Neuronal stem cell (in vitro differentiated cells): Measurements from ENCODE around the gene RAB40C.
A peak's percentile ranks its signal among the peaks of the same experiment; 100 is the strongest.

Source experiments
- DNase-seq: peaks from one replicate; pipeline ENCODE4 v3.0.0-alpha.2; 2013; ENCODE audit warnings: low spot score
- H2AFZ ChIP-seq: one replicate; pipeline ENCODE4 v1.6.1; 2013; ENCODE audit warnings: mild to moderate bottlenecking, low read length, inconsistent platforms
- H2AK5ac ChIP-seq: 2 replicates; pipeline ENCODE4 v1.6.1; 2013; ENCODE audit warnings: low read depth, mild to moderate bottlenecking, inconsistent platforms, low read length, moderate library complexity, mixed read lengths
- H2BK120ac ChIP-seq: 2 replicates; pipeline ENCODE4 v1.6.1; 2013; ENCODE audit warnings: low read depth, mild to moderate bottlenecking, inconsistent platforms, low read length, moderate library complexity, mixed read lengths
- H2BK12ac ChIP-seq: one replicate; pipeline ENCODE4 v1.6.1; 2013; ENCODE audit warnings: low read length, inconsistent platforms
- H2BK15ac ChIP-seq: 2 replicates; pipeline ENCODE4 v1.6.1; 2013; ENCODE audit warnings: mild to moderate bottlenecking, low read length, inconsistent platforms, mixed read lengths
- H2BK5ac ChIP-seq: one replicate; pipeline ENCODE4 v1.6.1; 2013; ENCODE audit warnings: inconsistent platforms, mild to moderate bottlenecking, low read length, moderate library complexity
- H3K14ac ChIP-seq: one replicate; pipeline ENCODE4 v1.6.1; 2013; ENCODE audit warnings: low read length, inconsistent platforms
- H3K18ac ChIP-seq: 2 replicates; pipeline ENCODE4 v1.6.1; 2013; ENCODE audit warnings: low read length, inconsistent platforms
- H3K23ac ChIP-seq: 2 replicates; pipeline ENCODE4 v1.6.1; 2013; ENCODE audit warnings: low read depth, mild to moderate bottlenecking, mixed read lengths, low read length, inconsistent platforms; ENCODE audit not compliant: poor library complexity
- H3K27ac ChIP-seq: replicated peaks from 3 replicates; pipeline ENCODE4 v1.5.1; 2013; ENCODE audit warnings: low read length, inconsistent platforms
- H3K27me3 ChIP-seq, 3 experiments: 2 replicates each; pipeline ENCODE4 v1.6.1; 2013; ENCODE audit warnings: low read length in 3 of 3, mild to moderate bottlenecking in 2 of 3, inconsistent platforms in 1 of 3, low read depth in 1 of 3, mixed read lengths in 1 of 3, moderate library complexity in 1 of 3; ENCODE audit not compliant: control insufficient read depth in 3 of 3, insufficient read depth in 3 of 3
- H3K36me3 ChIP-seq, 2 donors: replicated peaks in 1 of 2; 2 replicates each; pipeline ENCODE4 v1.6.1; 2013; ENCODE audit warnings: low read length in 2 of 2; ENCODE audit not compliant: control insufficient read depth in 2 of 2, insufficient read depth in 2 of 2
- H3K4ac ChIP-seq: 2 replicates; pipeline ENCODE4 v1.6.1; 2013; ENCODE audit warnings: inconsistent platforms, mild to moderate bottlenecking, low read length, moderate library complexity
- H3K4me1 ChIP-seq, 2 donors: 1 replicate in 1 of 2; 2 replicates in 1 of 2; pipeline ENCODE4 v1.6.1; 2013; ENCODE audit warnings: low read length in 2 of 2, low read depth in 1 of 2; ENCODE audit not compliant: control insufficient read depth in 2 of 2, insufficient read depth in 1 of 2
- H3K4me2 ChIP-seq: one replicate; pipeline ENCODE4 v1.6.1; 2013; ENCODE audit warnings: mild to moderate bottlenecking, low read length, inconsistent platforms; ENCODE audit not compliant: insufficient read depth, poor library complexity, severe bottlenecking
- H3K4me3 ChIP-seq, 2 donors: 2 replicates each; pipeline ENCODE4 v1.5.1; 2013; ENCODE audit warnings: low read length in 2 of 2, mild to moderate bottlenecking in 2 of 2, inconsistent platforms in 1 of 2, moderate library complexity in 1 of 2
- H3K79me1 ChIP-seq: one replicate; pipeline ENCODE4 v1.6.1; 2013; ENCODE audit warnings: low read depth, mild to moderate bottlenecking, inconsistent platforms, low read length, moderate library complexity
- H3K9ac ChIP-seq: one replicate; pipeline ENCODE4 v1.6.1; 2013; ENCODE audit warnings: mild to moderate bottlenecking, low read depth, low read length, inconsistent platforms; ENCODE audit not compliant: poor library complexity
- H3K9me3 ChIP-seq, 2 donors: replicated peaks in 1 of 2; 2 replicates each; pipeline versions ENCODE3 to v1.6.1; 2013; ENCODE audit warnings: low read length in 2 of 2, mild to moderate bottlenecking in 2 of 2, inconsistent platforms in 1 of 2, low read depth in 1 of 2, mixed read lengths in 1 of 2, moderate library complexity in 1 of 2; ENCODE audit not compliant: control insufficient read depth in 2 of 2, insufficient read depth in 1 of 2
- H4K8ac ChIP-seq: one replicate; pipeline ENCODE4 v1.6.1; 2013; ENCODE audit warnings: low read depth, mild to moderate bottlenecking, inconsistent platforms, low read length, moderate library complexity
- H4K91ac ChIP-seq: one replicate; pipeline ENCODE4 v1.6.1; 2013; ENCODE audit warnings: low read length, low read depth, mild to moderate bottlenecking, inconsistent platforms; ENCODE audit not compliant: poor library complexity
- WGBS, 2 donors: extraction: QIAGEN DNeasy Blood & Tissue Kit; methylation state at CpG; one replicate each; pipeline ENCODE4 v1.1.7; 2013; ENCODE audit warnings: missing lambda C conversion rate in 2 of 2, mixed read lengths in 1 of 2; ENCODE audit not compliant: insufficient read length in 2 of 2, insufficient replicate concordance in 1 of 2; ENCODE audit errors: extremely low coverage in 2 of 2; 5-methylcytosine and 5-hydroxymethylcytosine counted together

RAB40C gene

DNA sequence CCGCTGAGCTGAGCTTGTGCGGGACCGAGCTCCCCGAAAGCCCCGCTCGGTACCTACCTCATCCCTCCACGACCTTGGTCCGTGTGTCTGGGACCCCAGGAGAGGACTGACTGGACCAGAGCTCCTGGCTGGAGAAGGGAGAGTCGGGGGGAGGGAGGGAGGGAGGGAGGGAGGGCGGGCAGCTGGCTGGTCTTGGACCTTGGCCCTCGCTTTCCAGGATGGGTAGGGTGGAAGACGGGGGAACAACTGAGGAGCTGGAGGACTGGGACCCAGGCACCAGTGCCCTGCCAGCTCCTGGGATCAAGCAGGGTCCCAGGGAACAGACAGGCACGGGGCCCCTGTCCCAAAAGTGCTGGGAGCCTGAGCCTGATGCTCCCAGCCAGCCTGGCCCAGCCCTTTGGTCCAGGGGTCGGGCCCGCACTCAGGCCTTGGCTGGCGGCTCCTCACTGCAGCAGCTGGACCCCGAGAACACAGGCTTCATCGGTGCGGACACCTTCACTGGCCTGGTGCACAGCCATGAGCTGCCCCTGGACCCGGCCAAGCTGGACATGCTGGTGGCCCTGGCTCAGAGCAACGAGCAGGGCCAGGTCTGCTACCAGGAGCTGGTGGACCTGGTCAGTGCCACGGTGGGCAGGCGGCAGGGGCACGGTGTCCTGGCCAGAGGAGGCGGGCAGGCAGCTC is 86.2 kb downstream of the RAB40C start:
- Histone ChIP-seq H2BK5ac (no peak overlapping the region), H3K9me3 (no peaks in the 10 kb centered on the region), H3K36me3 (peaks cover 20 to 36% of the 10 kb centered on the region in 2 donors), H2BK120ac (no peak overlapping the region), H3K4me1 (peaks cover 0 to 13% of the 10 kb centered on the region in 2 donors), H3K4me3 (peak overlapping the region in 1 of 2 donors; percentile 69), H3K79me1 (peaks cover 13% of the 10 kb centered on the region), H3K27me3 (peaks cover 0 to 14% (median 0%) of the 10 kb centered on the region in 3 experiments), H4K8ac (no peak overlapping the region), H3K9ac (peak overlapping the region; percentile 53), H3K4ac (no peak overlapping the region), H4K91ac (no peak overlapping the region), H2AFZ (no peak overlapping the region), H3K14ac (peak overlapping the region; percentile 39), H2BK12ac (no peak overlapping the region), H3K18ac (peak overlapping the region; percentile 89), H2AK5ac (peak overlapping the region; percentile 82), H3K27ac (no peak overlapping the region), H3K23ac (peak overlapping the region; percentile 97), H2BK15ac (peak overlapping the region; percentile 3), H3K4me2 (peak overlapping the region; percentile 71)
- WGBS, 2 donors = no CpG with 5 or more reads among the region's 25 CpGs
- no peak for DNase-seq

DNA sequence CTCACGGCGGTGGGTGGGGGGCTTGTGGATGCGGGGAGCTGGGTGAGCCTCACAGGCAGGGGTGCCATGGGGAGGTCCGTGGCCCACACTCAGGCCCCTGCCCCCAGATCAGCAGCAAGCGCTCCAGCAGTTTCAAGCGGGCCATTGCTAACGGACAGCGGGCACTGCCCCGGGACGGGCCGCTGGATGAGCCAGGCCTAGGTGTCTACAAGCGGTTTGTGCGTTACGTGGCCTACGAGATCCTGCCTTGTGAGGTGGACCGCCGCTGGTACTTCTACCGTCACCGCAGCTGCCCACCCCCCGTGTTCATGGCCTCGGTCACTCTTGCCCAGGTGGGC is 86.7 kb downstream of the RAB40C start:
- H3K4me1 ChIP-seq = peaks cover 3 to 18% of the 10 kb centered on the region in 2 donors
- no peak overlapping the region for H2BK120ac ChIP-seq
- DNase-seq = no peak
- no peak overlapping the region for H3K4ac ChIP-seq
- H3K9me3 ChIP-seq = no peaks in the 10 kb centered on the region
- peaks cover 17% of the 10 kb centered on the region for H3K79me1 ChIP-seq
- peak overlapping the region; percentile 3 for H2BK15ac ChIP-seq
- no peak overlapping the region for H4K91ac ChIP-seq
- H3K4me2 ChIP-seq = no peak overlapping the region
- no peak overlapping the region for H3K27ac ChIP-seq
- no peak overlapping the region for H2AFZ ChIP-seq
- peak overlapping the region; percentile 0 for H3K18ac ChIP-seq
- H2BK5ac ChIP-seq = no peak overlapping the region
- no peak overlapping the region for H2BK12ac ChIP-seq
- peak overlapping the region; percentile 85 for H3K23ac ChIP-seq
- peak overlapping the region in 1 of 2 donors; percentile 64 for H3K4me3 ChIP-seq
- peak overlapping the region; percentile 82 for H2AK5ac ChIP-seq
- peak overlapping the region; percentile 53 for H3K9ac ChIP-seq
- no CpG with 5 or more reads among the region's 21 CpGs for WGBS, 2 donors
- peaks cover 20 to 36% of the 10 kb centered on the region in 2 donors for H3K36me3 ChIP-seq
- peak overlapping the region; percentile 39 for H3K14ac ChIP-seq
- H4K8ac ChIP-seq = no peak overlapping the region
- peaks cover 0 to 14% (median 0%) of the 10 kb centered on the region in 3 experiments for H3K27me3 ChIP-seq

DNA sequence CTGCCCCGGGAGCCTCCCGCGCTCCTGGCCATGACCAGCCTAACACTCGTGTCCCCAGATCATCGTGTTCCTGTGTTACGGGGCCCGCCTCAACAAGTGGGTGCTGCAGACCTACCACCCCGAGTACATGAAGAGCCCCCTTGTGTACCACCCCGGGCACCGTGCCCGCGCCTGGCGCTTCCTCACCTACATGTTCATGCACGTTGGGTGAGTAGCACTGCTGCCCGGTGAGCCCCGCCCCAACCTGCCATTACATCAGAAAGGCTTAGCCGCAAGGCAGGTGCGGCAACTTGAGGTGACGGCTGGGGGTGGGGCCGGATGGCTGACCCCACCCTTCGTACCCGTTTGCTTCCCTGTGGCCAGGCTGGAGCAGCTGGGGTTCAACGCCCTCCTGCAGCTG is 87.0 kb downstream of the RAB40C start:
- Histone ChIP-seq H3K27ac (no peak overlapping the region), H3K4me3 (no peak overlapping the region), H3K9ac (no peak overlapping the region), H2AFZ (no peak overlapping the region), H3K14ac (peak overlapping the region; percentile 56), H3K9me3 (peaks cover 0 to 2% of the 10 kb centered on the region in 2 donors), H3K36me3 (peaks cover 22 to 37% of the 10 kb centered on the region in 2 donors), H2AK5ac (peak overlapping the region; percentile 6), H2BK120ac (no peak overlapping the region), H4K8ac (peak overlapping the region; percentile 82), H3K4ac (no peak overlapping the region), H3K4me1 (peaks cover 6 to 21% of the 10 kb centered on the region in 2 donors), H3K27me3 (peaks cover 0 to 14% (median 0%) of the 10 kb centered on the region in 3 experiments), H3K18ac (peak overlapping the region; percentile 17), H3K4me2 (peak overlapping the region; percentile 2), H2BK12ac (peak overlapping the region; percentile 73), H4K91ac (peak overlapping the region; percentile 53), H3K23ac (peak overlapping the region; percentile 85), H3K79me1 (peaks cover 18% of the 10 kb centered on the region), H2BK5ac (peak overlapping the region; percentile 93), H2BK15ac (no peak overlapping the region)
- WGBS, 2 donors = no CpG with 5 or more reads among the region's 23 CpGs
- no peak for DNase-seq

DNA sequence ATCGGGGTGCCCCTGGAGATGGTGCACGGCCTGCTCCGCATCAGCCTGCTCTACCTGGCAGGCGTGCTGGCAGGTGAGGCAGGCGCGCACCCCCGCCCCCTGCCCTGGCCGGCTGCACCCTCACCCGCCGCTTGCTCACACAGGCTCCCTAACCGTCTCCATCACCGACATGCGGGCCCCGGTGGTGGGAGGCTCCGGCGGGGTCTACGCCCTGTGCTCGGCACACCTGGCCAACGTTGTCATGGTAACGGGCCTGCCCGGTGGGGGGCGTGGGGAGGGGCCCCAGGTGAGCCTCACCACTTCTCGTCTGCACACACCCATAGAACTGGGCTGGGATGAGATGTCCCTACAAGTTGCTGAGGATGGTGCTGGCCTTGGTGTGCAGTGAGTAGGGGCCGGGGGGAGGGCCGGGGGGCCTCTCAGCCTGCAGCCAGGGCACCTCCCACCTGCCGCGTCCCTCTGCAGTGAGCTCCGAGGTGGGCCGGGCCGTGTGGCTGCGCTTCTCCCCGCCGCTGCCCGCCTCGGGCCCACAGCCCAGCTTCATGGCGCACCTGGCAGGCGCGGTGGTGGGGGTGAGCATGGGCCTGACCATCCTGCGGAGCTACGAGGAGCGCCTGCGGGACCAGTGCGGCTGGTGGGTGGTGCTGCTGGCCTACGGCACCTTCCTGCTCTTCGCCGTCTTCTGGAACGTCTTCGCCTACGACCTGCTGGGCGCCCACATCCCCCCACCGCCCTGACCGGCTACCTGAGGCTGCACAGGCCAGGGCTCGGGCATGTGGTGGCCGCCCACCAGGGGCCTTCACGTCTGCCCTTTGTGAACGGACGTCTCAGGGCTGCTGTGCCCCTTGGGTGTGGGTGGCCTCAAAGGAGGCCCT is 87.7 kb downstream of the RAB40C start:
- Histone ChIP-seq H3K27me3 (peaks cover 0 to 14% (median 0%) of the 10 kb centered on the region in 3 experiments), H3K27ac (no peak overlapping the region), H3K4me2 (no peak overlapping the region), H2AK5ac (peak overlapping the region; percentile 90), H3K36me3 (peaks cover 22 to 37% of the 10 kb centered on the region in 2 donors), H2BK5ac (peak overlapping the region; percentile 93), H3K14ac (peak overlapping the region; percentile 56), H2BK120ac (no peak overlapping the region), H3K4me3 (no peak overlapping the region), H3K18ac (peak overlapping the region; percentile 17), H3K79me1 (peaks cover 22% of the 10 kb centered on the region), H3K4me1 (peaks cover 7 to 21% of the 10 kb centered on the region in 2 donors), H3K23ac (peak overlapping the region; percentile 85), H2AFZ (no peak overlapping the region), H2BK12ac (peak overlapping the region; percentile 73), H3K9me3 (peaks cover 0 to 2% of the 10 kb centered on the region in 2 donors), H4K8ac (peak overlapping the region; percentile 82), H3K9ac (no peak overlapping the region), H4K91ac (peak overlapping the region; percentile 53), H2BK15ac (peak overlapping the region; percentile 17), H3K4ac (no peak overlapping the region)
- WGBS, 2 donors = no CpG with 5 or more reads among the region's 57 CpGs
- no peak for DNase-seq
